Measurements from ENCODE around the gene ASCL1.

The ASCL1 gene

DNA sequence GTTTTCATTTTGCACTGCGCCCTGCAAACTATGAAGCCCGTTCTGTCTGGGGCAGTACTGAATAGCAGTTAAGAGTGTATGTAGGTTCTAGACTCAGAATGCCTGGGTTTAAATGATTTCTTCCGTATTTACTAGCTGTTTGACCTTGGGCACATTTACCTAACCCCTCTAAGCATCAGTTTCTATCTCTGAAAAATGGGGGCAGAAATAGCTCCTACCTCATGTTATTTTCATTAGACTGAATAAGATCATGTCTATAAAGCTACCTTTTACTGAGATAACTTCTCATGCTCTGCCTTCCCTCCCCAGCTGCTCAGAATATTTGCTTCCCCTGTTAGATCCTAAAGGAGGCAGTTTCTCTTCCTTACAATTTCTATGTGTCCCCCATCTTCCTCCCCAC is 46.2 kb upstream of the ASCL1 start:
- no peaks in the 10 kb centered on the region for H3K79me2 ChIP-seq (ENCODE audit: insufficient read depth, low read depth)
- H3K27me3 ChIP-seq (ENCODE audit: insufficient read depth, low read depth) = no peaks in the 10 kb centered on the region
- no peaks in the 10 kb centered on the region for H3K36me3 ChIP-seq (ENCODE audit: insufficient read depth)
- no peak overlapping the region for H3K27ac ChIP-seq
- no peaks in the 10 kb centered on the region for H4K20me1 ChIP-seq (ENCODE audit: insufficient read depth)
- H3K9ac ChIP-seq = no peak overlapping the region
- no peaks in the 10 kb centered on the region for H3K4me1 ChIP-seq (ENCODE audit: low read depth, poor library complexity, severe bottlenecking)
- H2AFZ ChIP-seq (ENCODE audit: low read depth) = no peak overlapping the region
- TF ChIP-seq, protein P1, sequence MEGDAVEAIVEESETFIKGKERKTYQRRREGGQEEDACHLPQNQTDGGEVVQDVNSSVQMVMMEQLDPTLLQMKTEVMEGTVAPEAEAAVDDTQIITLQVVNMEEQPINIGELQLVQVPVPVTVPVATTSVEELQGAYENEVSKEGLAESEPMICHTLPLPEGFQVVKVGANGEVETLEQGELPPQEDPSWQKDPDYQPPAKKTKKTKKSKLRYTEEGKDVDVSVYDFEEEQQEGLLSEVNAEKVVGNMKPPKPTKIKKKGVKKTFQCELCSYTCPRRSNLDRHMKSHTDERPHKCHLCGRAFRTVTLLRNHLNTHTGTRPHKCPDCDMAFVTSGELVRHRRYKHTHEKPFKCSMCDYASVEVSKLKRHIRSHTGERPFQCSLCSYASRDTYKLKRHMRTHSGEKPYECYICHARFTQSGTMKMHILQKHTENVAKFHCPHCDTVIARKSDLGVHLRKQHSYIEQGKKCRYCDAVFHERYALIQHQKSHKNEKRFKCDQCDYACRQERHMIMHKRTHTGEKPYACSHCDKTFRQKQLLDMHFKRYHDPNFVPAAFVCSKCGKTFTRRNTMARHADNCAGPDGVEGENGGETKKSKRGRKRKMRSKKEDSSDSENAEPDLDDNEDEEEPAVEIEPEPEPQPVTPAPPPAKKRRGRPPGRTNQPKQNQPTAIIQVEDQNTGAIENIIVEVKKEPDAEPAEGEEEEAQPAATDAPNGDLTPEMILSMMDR (conservative IDR thresholded peaks at IDR 0.05; ENCODE audit: low read depth, low read length) = no peak
- H3K4me2 ChIP-seq = no peak overlapping the region
- H3K4me3 ChIP-seq (IDR thresholded peaks at IDR 0.05; ENCODE audit: insufficient read depth, low read depth, low read length) = no peak overlapping the region

DNA sequence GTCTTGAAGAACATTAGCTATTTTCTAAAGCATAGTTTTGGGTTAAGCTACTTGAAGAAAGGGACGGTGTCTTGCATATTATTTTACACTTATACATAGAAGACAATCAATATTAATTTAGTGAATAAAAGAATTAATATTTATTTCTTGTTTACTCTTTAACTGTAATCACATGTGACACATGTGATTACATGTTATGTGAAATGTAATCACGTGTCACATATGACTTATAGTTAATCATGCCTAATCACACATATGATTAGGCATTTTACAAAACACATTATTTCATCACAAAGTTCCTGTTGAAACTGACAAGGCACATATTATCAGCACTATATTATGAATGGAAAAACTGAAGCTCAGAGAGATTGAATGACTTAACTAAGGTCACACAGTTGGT is 45.2 kb upstream of the ASCL1 start:
- Histone ChIP-seq H3K9ac (no peak overlapping the region), H3K4me3 (IDR thresholded peaks at IDR 0.05; ENCODE audit: insufficient read depth, low read depth, low read length) (no peak overlapping the region), H3K4me2 (no peak overlapping the region), H3K27ac (no peak overlapping the region), H3K27me3 (ENCODE audit: insufficient read depth, low read depth) (no peaks in the 10 kb centered on the region), H3K36me3 (ENCODE audit: insufficient read depth) (no peaks in the 10 kb centered on the region), H3K4me1 (ENCODE audit: low read depth, poor library complexity, severe bottlenecking) (no peaks in the 10 kb centered on the region), H2AFZ (ENCODE audit: low read depth) (no peak overlapping the region), H4K20me1 (ENCODE audit: insufficient read depth) (no peaks in the 10 kb centered on the region), H3K79me2 (ENCODE audit: insufficient read depth, low read depth) (no peaks in the 10 kb centered on the region)
- TF ChIP-seq, protein P1 (conservative IDR thresholded peaks at IDR 0.05; ENCODE audit: low read depth, low read length) = no peak

- no peak overlapping the region for H3K4me2 ChIP-seq
- no peaks in the 10 kb centered on the region for H4K20me1 ChIP-seq (ENCODE audit: insufficient read depth)
- no peaks in the 10 kb centered on the region for H3K79me2 ChIP-seq (ENCODE audit: insufficient read depth, low read depth)
- TF ChIP-seq, protein P1 (conservative IDR thresholded peaks at IDR 0.05; ENCODE audit: low read depth, low read length) = no peak
- no peaks in the 10 kb centered on the region for H3K27me3 ChIP-seq (ENCODE audit: insufficient read depth, low read depth)
- no peak overlapping the region for H3K4me3 ChIP-seq (IDR thresholded peaks at IDR 0.05; ENCODE audit: insufficient read depth, low read depth, low read length)
- no peaks in the 10 kb centered on the region for H3K36me3 ChIP-seq (ENCODE audit: insufficient read depth)
- H3K9ac ChIP-seq = no peak overlapping the region
- H3K4me1 ChIP-seq (ENCODE audit: low read depth, poor library complexity, severe bottlenecking) = no peaks in the 10 kb centered on the region
- no peak overlapping the region for H3K27ac ChIP-seq
- no peak overlapping the region for H2AFZ ChIP-seq (ENCODE audit: low read depth)
These were observed 43.8 kb upstream of the ASCL1 start for GRCh38 chr12:102913453-102914226.

DNA sequence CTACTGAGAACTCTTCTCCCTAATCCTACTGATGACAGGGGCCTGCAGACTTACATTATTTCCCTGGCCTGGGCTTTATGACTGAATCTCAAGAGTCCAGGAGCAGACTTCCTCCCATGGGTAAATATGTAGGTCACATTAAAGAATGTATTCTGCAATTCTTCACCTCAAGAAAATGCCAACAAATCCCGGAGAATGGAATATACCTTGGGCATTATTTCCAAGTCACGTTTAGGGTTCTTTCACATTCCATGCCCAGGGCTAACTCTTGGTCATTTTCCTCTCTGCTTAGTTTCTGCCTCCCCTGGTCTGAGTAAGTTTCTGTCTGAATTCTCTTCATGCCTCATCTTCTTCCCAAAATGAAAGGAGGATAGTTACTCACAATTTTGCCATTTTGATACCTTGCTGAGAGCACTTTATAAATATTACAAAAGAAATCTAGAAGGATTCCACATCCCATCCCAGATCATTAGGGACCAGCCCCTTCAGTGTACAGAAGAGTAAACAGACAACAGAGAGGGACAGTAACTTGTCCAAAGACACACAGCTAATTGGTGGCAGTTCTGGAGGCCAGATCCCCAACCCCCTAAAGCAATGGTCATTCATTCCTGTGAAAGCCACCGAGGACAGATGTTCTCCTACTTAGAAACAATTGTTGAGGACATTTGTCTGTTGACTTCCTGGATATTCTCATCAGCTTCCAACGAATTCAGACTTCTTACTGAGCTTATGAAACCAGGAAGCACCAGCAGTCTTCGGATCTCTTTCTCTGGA is 41.0 kb upstream of the ASCL1 start:
- no peaks in the 10 kb centered on the region for H4K20me1 ChIP-seq (ENCODE audit: insufficient read depth)
- H3K4me1 ChIP-seq (ENCODE audit: low read depth, poor library complexity, severe bottlenecking) = no peaks in the 10 kb centered on the region
- H3K9ac ChIP-seq = no peak overlapping the region
- H2AFZ ChIP-seq (ENCODE audit: low read depth) = peak overlapping the region; percentile 50
- no peaks in the 10 kb centered on the region for H3K36me3 ChIP-seq (ENCODE audit: insufficient read depth)
- H3K79me2 ChIP-seq (ENCODE audit: insufficient read depth, low read depth) = no peaks in the 10 kb centered on the region
- TF ChIP-seq, protein P1 (conservative IDR thresholded peaks at IDR 0.05; ENCODE audit: low read depth, low read length) = no peak
- no peak overlapping the region for H3K4me2 ChIP-seq
- no peaks in the 10 kb centered on the region for H3K27me3 ChIP-seq (ENCODE audit: insufficient read depth, low read depth)
- no peak overlapping the region for H3K4me3 ChIP-seq (IDR thresholded peaks at IDR 0.05; ENCODE audit: insufficient read depth, low read depth, low read length)
- H3K27ac ChIP-seq = no peak overlapping the region

Data from KMS-11 (cell line).